Trophoblast cell (in vitro differentiated cells and primary cell): ENCODE measurements around the gene ZSWIM7.

Source experiments
- DNase-seq, 2 donors: peaks; one replicate each; pipeline ENCODE4 v3.0.0-alpha.2; 2016
- H2AFZ ChIP-seq: 2 replicates; pipeline ENCODE4 v1.6.1; 2013; ENCODE audit warnings: low read length, moderate library complexity, mild to moderate bottlenecking; ENCODE audit not compliant: insufficient read depth, poor library complexity
- H2AK5ac ChIP-seq: 2 replicates; pipeline ENCODE4 v1.6.1; 2013; ENCODE audit warnings: mild to moderate bottlenecking, low read length
- H2BK120ac ChIP-seq: 2 replicates; pipeline ENCODE4 v1.6.1; 2013; ENCODE audit warnings: low read length, mild to moderate bottlenecking, moderate library complexity; ENCODE audit not compliant: insufficient read depth, poor library complexity
- H2BK12ac ChIP-seq: 2 replicates; pipeline ENCODE4 v1.6.1; 2013; ENCODE audit warnings: mild to moderate bottlenecking, low read length, moderate library complexity
- H2BK5ac ChIP-seq: 2 replicates; pipeline ENCODE4 v1.6.1; 2013; ENCODE audit warnings: low read length, low read depth, moderate library complexity, mild to moderate bottlenecking; ENCODE audit not compliant: poor library complexity
- H3K14ac ChIP-seq: 2 replicates; pipeline ENCODE4 v1.6.1; 2013; ENCODE audit warnings: mild to moderate bottlenecking, low read length
- H3K18ac ChIP-seq: 2 replicates; pipeline ENCODE4 v1.6.1; 2013; ENCODE audit warnings: mild to moderate bottlenecking, low read length
- H3K23ac ChIP-seq: 2 replicates; pipeline ENCODE4 v1.6.1; 2013; ENCODE audit warnings: low read length
- H3K27ac ChIP-seq: 2 replicates; pipeline ENCODE4 v1.5.1; 2013; ENCODE audit warnings: low read depth, mild to moderate bottlenecking, inconsistent platforms, low read length, moderate library complexity
- H3K27me3 ChIP-seq: 2 replicates; pipeline ENCODE4 v1.6.1; 2013; ENCODE audit warnings: inconsistent platforms, mild to moderate bottlenecking, low read length, moderate library complexity; ENCODE audit not compliant: insufficient read depth
- H3K36me3 ChIP-seq, 2 experiments: 1 replicate in 1 of 2; 2 replicates in 1 of 2; pipeline ENCODE4 v1.6.1; 2013; ENCODE audit warnings: low read length in 2 of 2, mild to moderate bottlenecking in 2 of 2, moderate library complexity in 1 of 2; ENCODE audit not compliant: insufficient read depth in 2 of 2, control insufficient read depth in 1 of 2
- H3K4ac ChIP-seq: 2 replicates; pipeline ENCODE4 v1.6.1; 2013; ENCODE audit warnings: low read depth, mild to moderate bottlenecking, low read length, moderate library complexity
- H3K4me1 ChIP-seq, 2 experiments: 1 replicate in 1 of 2; 2 replicates in 1 of 2; pipeline ENCODE4 v1.6.1; 2013; ENCODE audit warnings: low read length in 2 of 2, mild to moderate bottlenecking in 2 of 2, moderate library complexity in 1 of 2; ENCODE audit not compliant: insufficient read depth in 2 of 2, control insufficient read depth in 1 of 2
- H3K4me2 ChIP-seq: 2 replicates; pipeline ENCODE4 v1.6.1; 2013; ENCODE audit warnings: inconsistent platforms, mild to moderate bottlenecking, low read length, moderate library complexity
- H3K4me3 ChIP-seq: 2 replicates; pipeline ENCODE4 v1.5.1; 2013; ENCODE audit warnings: mild to moderate bottlenecking, low read depth, low read length, inconsistent platforms
- H3K79me1 ChIP-seq: one replicate; pipeline ENCODE4 v1.6.1; 2013; ENCODE audit warnings: low read length
- H3K79me2 ChIP-seq: 2 replicates; pipeline ENCODE4 v1.6.1; 2013; ENCODE audit warnings: low read length, mild to moderate bottlenecking; ENCODE audit not compliant: control insufficient read depth, insufficient read depth, poor library complexity
- H3K9ac ChIP-seq: 2 replicates; pipeline ENCODE4 v1.6.1; 2013; ENCODE audit warnings: mild to moderate bottlenecking, low read length
- H3K9me3 ChIP-seq: 2 replicates; pipeline ENCODE4 v1.6.1; 2013; ENCODE audit warnings: low read depth, mild to moderate bottlenecking, control low read depth, inconsistent platforms, low read length; ENCODE audit not compliant: insufficient read depth
- H4K12ac ChIP-seq: 2 replicates; pipeline ENCODE4 v1.6.1; 2013; ENCODE audit warnings: low read depth, mild to moderate bottlenecking, low read length, moderate library complexity
- H4K8ac ChIP-seq: 2 replicates; pipeline ENCODE4 v1.6.1; 2013; ENCODE audit warnings: low read depth, mild to moderate bottlenecking, low read length, moderate library complexity
- H4K91ac ChIP-seq: one replicate; pipeline ENCODE4 v1.6.1; 2013; ENCODE audit warnings: low read depth, mild to moderate bottlenecking, low read length, moderate library complexity
- WGBS: extraction: QIAGEN DNeasy Blood & Tissue Kit; methylation state at CpG from one replicate; pipeline ENCODE4 v1.1.7; 2013; ENCODE audit warnings: missing lambda C conversion rate; ENCODE audit not compliant: insufficient read length, insufficient coverage; ENCODE audit errors: extremely low coverage; 5-methylcytosine and 5-hydroxymethylcytosine counted together

ZSWIM7 gene

DNA sequence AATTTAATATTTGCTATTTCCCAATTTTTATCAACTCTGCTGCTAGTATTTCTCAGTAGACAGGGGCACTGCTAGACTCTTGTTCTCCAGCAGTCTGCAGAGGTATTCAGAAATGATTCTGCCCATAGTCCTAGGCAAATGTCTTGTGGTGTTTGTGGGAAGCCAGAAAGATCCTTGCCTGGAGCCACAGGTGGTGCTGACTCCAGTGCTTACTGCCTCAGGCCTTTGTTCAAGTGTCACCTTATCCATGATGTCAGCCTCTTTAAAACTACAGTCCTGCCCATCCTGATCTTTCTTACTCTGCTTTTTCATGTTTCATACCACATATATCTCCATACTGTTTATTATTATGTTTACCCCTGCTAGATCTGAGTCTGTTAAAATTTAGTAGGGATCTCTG lies 26.5 kb downstream of the ZSWIM7 start:
- Histone ChIP-seq H3K36me3 (peaks cover 7 to 15% of the 10 kb centered on the region in 2 experiments), H2BK12ac (no peak overlapping the region)

DNA sequence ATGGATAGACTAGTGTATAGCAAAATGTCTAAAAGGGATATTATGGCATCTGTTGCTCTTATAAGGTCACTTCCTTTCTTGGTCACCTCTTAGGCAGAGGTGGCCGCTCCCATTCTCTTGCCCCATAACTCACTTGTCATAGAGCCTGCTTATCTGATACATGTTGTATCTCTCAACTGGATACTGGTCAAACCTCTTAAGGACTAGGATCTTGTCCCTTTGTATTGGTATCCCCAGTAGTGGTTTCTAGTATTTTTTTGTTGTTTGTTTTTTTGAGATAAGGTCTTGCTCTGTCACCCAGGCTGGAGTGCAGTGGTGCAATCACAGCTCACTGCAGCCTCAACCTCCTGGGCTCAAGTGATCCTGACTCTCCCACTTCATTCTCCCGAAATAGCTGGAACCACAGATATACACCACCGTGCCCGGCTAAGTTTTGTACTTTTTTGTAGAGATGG lies 27.0 kb downstream of the ZSWIM7 start:
- Histone ChIP-seq H3K18ac (no peak overlapping the region), H2AFZ (no peak overlapping the region), H3K14ac (no peak overlapping the region), H3K4ac (no peak overlapping the region), H3K4me3 (no peak overlapping the region), H2AK5ac (no peak overlapping the region), H2BK5ac (no peak overlapping the region), H3K23ac (no peak overlapping the region), H3K4me2 (no peak overlapping the region), H2BK12ac (no peak overlapping the region), H3K4me1 (peaks cover 5% of the 10 kb centered on the region in 2 experiments), H3K9me3 (peaks cover 3% of the 10 kb centered on the region), H3K79me2 (no peaks in the 10 kb centered on the region), H4K8ac (no peak overlapping the region), H3K27me3 (no peaks in the 10 kb centered on the region), H4K12ac (no peak overlapping the region), H3K36me3 (peaks cover 7 to 12% of the 10 kb centered on the region in 2 experiments), H4K91ac (no peak overlapping the region), H2BK120ac (no peak overlapping the region), H3K79me1 (no peaks in the 10 kb centered on the region), H3K27ac (no peak overlapping the region), H3K9ac (no peak overlapping the region)
- WGBS, result no CpG with 5 or more reads among the region's 4 CpGs
- DNase-seq, result peak; percentile 59 to 84

More for the DNA sequence above, 26.5 kb downstream of the ZSWIM7 start:
- no peaks in the 10 kb centered on the region for H3K27me3 ChIP-seq
- no peak overlapping the region for H3K4me3 ChIP-seq
- H3K9ac ChIP-seq, result no peak overlapping the region
- peaks cover 5% of the 10 kb centered on the region in 2 experiments for H3K4me1 ChIP-seq
- H3K4me2 ChIP-seq, result no peak overlapping the region
- H2BK120ac ChIP-seq, result no peak overlapping the region
- no peak overlapping the region for H2AFZ ChIP-seq
- H3K27ac ChIP-seq, result no peak overlapping the region
- no peak overlapping the region for H2BK5ac ChIP-seq
- no peak overlapping the region for H2AK5ac ChIP-seq
- no peaks in the 10 kb centered on the region for H3K79me2 ChIP-seq
- H3K4ac ChIP-seq, result no peak overlapping the region
- DNase-seq, result peak; percentile 42 to 68
- H3K23ac ChIP-seq, result no peak overlapping the region
- no peak overlapping the region for H4K8ac ChIP-seq
- no peak overlapping the region for H4K12ac ChIP-seq
- H3K14ac ChIP-seq, result no peak overlapping the region
- H4K91ac ChIP-seq, result no peak overlapping the region
- H3K79me1 ChIP-seq, result no peaks in the 10 kb centered on the region
- peaks cover 3% of the 10 kb centered on the region for H3K9me3 ChIP-seq
- H3K18ac ChIP-seq, result no peak overlapping the region

DNA sequence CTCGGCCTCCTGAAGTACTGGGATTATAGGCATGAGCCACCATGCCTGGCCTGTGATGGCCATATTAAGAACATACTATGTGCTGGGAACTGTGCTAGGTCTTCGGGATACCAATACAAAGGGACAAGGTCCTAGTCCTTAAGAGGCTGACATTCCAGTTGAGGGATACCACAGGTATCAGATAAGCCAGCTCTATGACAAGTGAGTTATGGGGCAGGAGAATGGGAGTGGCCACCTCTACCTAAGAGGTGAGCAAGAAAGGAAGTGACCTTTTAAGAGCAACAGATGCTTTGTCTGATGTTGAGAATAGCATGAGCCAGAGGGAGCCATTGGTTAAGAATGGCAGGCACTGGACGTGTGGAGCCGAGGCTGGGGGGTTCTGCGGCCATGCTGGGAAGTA lies 27.6 kb downstream of the ZSWIM7 start:
- H2AFZ ChIP-seq, result no peak overlapping the region
- peaks cover 9 to 11% of the 10 kb centered on the region in 2 experiments for H3K4me1 ChIP-seq
- no peak overlapping the region for H3K4ac ChIP-seq
- no peak overlapping the region for H3K18ac ChIP-seq
- H4K12ac ChIP-seq, result no peak overlapping the region
- H3K36me3 ChIP-seq, result peaks cover 7 to 12% of the 10 kb centered on the region in 2 experiments
- H2AK5ac ChIP-seq, result no peak overlapping the region
- H2BK5ac ChIP-seq, result no peak overlapping the region
- no peaks in the 10 kb centered on the region for H3K27me3 ChIP-seq
- no peak overlapping the region for H2BK120ac ChIP-seq
- H3K9ac ChIP-seq, result no peak overlapping the region
- no peak overlapping the region for H3K27ac ChIP-seq
- no peak overlapping the region for H4K91ac ChIP-seq
- no peak overlapping the region for H3K4me2 ChIP-seq
- peaks cover 3% of the 10 kb centered on the region for H3K9me3 ChIP-seq
- H3K4me3 ChIP-seq, result no peak overlapping the region
- H2BK12ac ChIP-seq, result no peak overlapping the region
- no peaks in the 10 kb centered on the region for H3K79me1 ChIP-seq
- no peak overlapping the region for H4K8ac ChIP-seq
- peak; percentile 46 to 79 for DNase-seq
- H3K14ac ChIP-seq, result no peak overlapping the region
- H3K23ac ChIP-seq, result no peak overlapping the region
- no peaks in the 10 kb centered on the region for H3K79me2 ChIP-seq
- no CpG with 5 or more reads among the region's 5 CpGs for WGBS

DNA sequence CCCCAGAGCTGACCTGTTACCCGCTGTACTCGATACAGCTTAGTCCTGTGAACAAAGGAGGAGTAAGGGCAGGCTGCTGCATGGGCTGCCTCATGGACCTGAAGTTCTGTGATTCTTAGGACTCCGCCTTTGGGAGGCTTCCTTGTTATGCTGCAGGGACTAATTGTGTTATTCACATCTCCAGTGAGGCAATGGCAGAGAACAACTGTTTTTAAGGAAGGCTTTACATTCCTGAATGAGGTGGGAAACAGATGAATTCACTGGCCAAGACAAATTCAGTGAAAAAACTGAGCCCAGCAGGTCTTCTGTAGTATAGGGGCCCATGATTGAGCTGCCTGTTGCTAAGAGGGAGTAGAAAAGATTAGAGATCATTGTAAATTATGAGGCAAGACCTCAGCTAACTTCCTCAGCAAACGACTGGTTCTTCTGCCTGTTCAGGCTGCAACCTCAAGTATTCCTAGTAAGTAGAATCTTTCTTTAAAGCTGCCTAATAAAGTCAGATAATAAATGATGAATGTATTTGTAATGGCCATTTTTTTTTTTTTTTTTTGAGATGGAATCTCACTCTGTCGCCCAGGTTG lies 28.3 kb downstream of the ZSWIM7 start:
- Histone ChIP-seq H3K23ac (no peak overlapping the region), H3K36me3 (peaks cover 7 to 10% of the 10 kb centered on the region in 2 experiments), H3K4me3 (no peak overlapping the region)

More for the DNA sequence above, 28.3 kb downstream of the ZSWIM7 start:
- Histone ChIP-seq H3K27me3 (no peaks in the 10 kb centered on the region), H3K27ac (no peak overlapping the region), H3K79me2 (no peaks in the 10 kb centered on the region), H3K79me1 (peaks cover 2% of the 10 kb centered on the region), H4K12ac (no peak overlapping the region), H3K14ac (no peak overlapping the region), H3K4ac (no peak overlapping the region), H3K4me1 (peaks cover 16 to 18% of the 10 kb centered on the region in 2 experiments), H4K91ac (no peak overlapping the region), H2BK5ac (no peak overlapping the region), H4K8ac (no peak overlapping the region), H3K4me2 (no peak overlapping the region), H3K18ac (no peak overlapping the region), H2AFZ (no peak overlapping the region), H2AK5ac (no peak overlapping the region), H2BK12ac (no peak overlapping the region), H3K9ac (no peak overlapping the region), H3K9me3 (peaks cover 3% of the 10 kb centered on the region), H2BK120ac (no peak overlapping the region)
- peak; percentile 81 to 96 for DNase-seq
- WGBS, result no CpG with 5 or more reads among the region's 5 CpGs
